ENCODE results near the gene CDK17.
"Not testable (repeated sequence)": the region's sequence is repeated elsewhere in the genome, so short reads cannot be mapped to it uniquely, and the experiment has no call there.

The CDK17 gene

GRCh38 chr12:96321941-96322340 is 78.3 kb downstream of the CDK17 start:
- peaks cover 3% of the 10 kb centered on the region for H3K4me1 ChIP-seq (ENCODE audit: control insufficient read depth, insufficient read depth, low read length)
- no peak overlapping the region for H3K9ac ChIP-seq (ENCODE audit: low read length)
- H3K36me3 ChIP-seq (ENCODE audit: control insufficient read depth, insufficient read depth, low read length), result no peaks in the 10 kb centered on the region
- H3K27me3 ChIP-seq (ENCODE audit: control insufficient read depth, insufficient read depth, low read length), result no peaks in the 10 kb centered on the region
- H3K9me3 ChIP-seq (ENCODE audit: control insufficient read depth, low read length), result no peaks in the 10 kb centered on the region
- H3K4me3 ChIP-seq (ENCODE audit: low read length), result no peak overlapping the region

GRCh38 chr12:96317801-96318200 is 82.4 kb downstream of the CDK17 start:
- H3K9me3 ChIP-seq (ENCODE audit: control insufficient read depth, low read length); H3K9ac ChIP-seq (ENCODE audit: low read length); H3K4me3 ChIP-seq (ENCODE audit: low read length); H3K36me3 ChIP-seq (ENCODE audit: control insufficient read depth, insufficient read depth, low read length); H3K4me1 ChIP-seq (ENCODE audit: control insufficient read depth, insufficient read depth, low read length); H3K27me3 ChIP-seq (ENCODE audit: control insufficient read depth, insufficient read depth, low read length): not testable (repeated sequence)

- H3K4me1 ChIP-seq (ENCODE audit: control insufficient read depth, insufficient read depth, low read length); H3K27me3 ChIP-seq (ENCODE audit: control insufficient read depth, insufficient read depth, low read length); H3K4me3 ChIP-seq (ENCODE audit: low read length); H3K9me3 ChIP-seq (ENCODE audit: control insufficient read depth, low read length); H3K36me3 ChIP-seq (ENCODE audit: control insufficient read depth, insufficient read depth, low read length): not testable (repeated sequence)
- H3K9ac ChIP-seq (ENCODE audit: low read length), result peak overlapping the region; percentile 47
Measured at GRCh38 chr12:96315741-96316481, 84.3 kb downstream of the CDK17 start.

GRCh38 chr12:96314723-96315122 is 85.5 kb downstream of the CDK17 start:
- Histone ChIP-seq H3K36me3 (ENCODE audit: control insufficient read depth, insufficient read depth, low read length) (no peaks in the 10 kb centered on the region), H3K4me3 (ENCODE audit: low read length) (no peak overlapping the region), H3K4me1 (ENCODE audit: control insufficient read depth, insufficient read depth, low read length) (no peaks in the 10 kb centered on the region), H3K9me3 (ENCODE audit: control insufficient read depth, low read length) (no peaks in the 10 kb centered on the region), H3K9ac (ENCODE audit: low read length) (no peak overlapping the region), H3K27me3 (ENCODE audit: control insufficient read depth, insufficient read depth, low read length) (no peaks in the 10 kb centered on the region)

GRCh38 chr12:96313606-96314005 is 86.6 kb downstream of the CDK17 start:
- H3K9ac ChIP-seq (ENCODE audit: low read length), result no peak overlapping the region

GRCh38 chr12:96311191-96311590 is 89.0 kb downstream of the CDK17 start:
- H3K4me3 ChIP-seq (ENCODE audit: low read length), result no peak overlapping the region
- H3K36me3 ChIP-seq (ENCODE audit: control insufficient read depth, insufficient read depth, low read length), result no peaks in the 10 kb centered on the region
- H3K9ac ChIP-seq (ENCODE audit: low read length), result no peak overlapping the region
- no peaks in the 10 kb centered on the region for H3K4me1 ChIP-seq (ENCODE audit: control insufficient read depth, insufficient read depth, low read length)
- no peaks in the 10 kb centered on the region for H3K9me3 ChIP-seq (ENCODE audit: control insufficient read depth, low read length)
- H3K27me3 ChIP-seq (ENCODE audit: control insufficient read depth, insufficient read depth, low read length), result no peaks in the 10 kb centered on the region

More at GRCh38 chr12:96313606-96314005, 86.6 kb downstream of the CDK17 start:
- Histone ChIP-seq H3K36me3 (ENCODE audit: control insufficient read depth, insufficient read depth, low read length) (no peaks in the 10 kb centered on the region), H3K9me3 (ENCODE audit: control insufficient read depth, low read length) (no peaks in the 10 kb centered on the region), H3K27me3 (ENCODE audit: control insufficient read depth, insufficient read depth, low read length) (no peaks in the 10 kb centered on the region), H3K4me1 (ENCODE audit: control insufficient read depth, insufficient read depth, low read length) (no peaks in the 10 kb centered on the region), H3K4me3 (ENCODE audit: low read length) (no peak overlapping the region)

- Histone ChIP-seq H3K4me3 (ENCODE audit: low read length) (no peak overlapping the region), H3K9ac (ENCODE audit: low read length) (no peak overlapping the region), H3K4me1 (ENCODE audit: control insufficient read depth, insufficient read depth, low read length) (no peaks in the 10 kb centered on the region), H3K36me3 (ENCODE audit: control insufficient read depth, insufficient read depth, low read length) (no peaks in the 10 kb centered on the region), H3K27me3 (ENCODE audit: control insufficient read depth, insufficient read depth, low read length) (no peaks in the 10 kb centered on the region), H3K9me3 (ENCODE audit: control insufficient read depth, low read length) (no peaks in the 10 kb centered on the region)
Measured at GRCh38 chr12:96310067-96310466, 90.2 kb downstream of the CDK17 start.

- H3K9me3 ChIP-seq (ENCODE audit: control insufficient read depth, low read length), result no peaks in the 10 kb centered on the region
- H3K4me1 ChIP-seq (ENCODE audit: control insufficient read depth, insufficient read depth, low read length), result no peaks in the 10 kb centered on the region
- no peak overlapping the region for H3K4me3 ChIP-seq (ENCODE audit: low read length)
- no peaks in the 10 kb centered on the region for H3K36me3 ChIP-seq (ENCODE audit: control insufficient read depth, insufficient read depth, low read length)
- no peaks in the 10 kb centered on the region for H3K27me3 ChIP-seq (ENCODE audit: control insufficient read depth, insufficient read depth, low read length)
- H3K9ac ChIP-seq (ENCODE audit: low read length), result no peak overlapping the region
Measured at GRCh38 chr12:96308881-96309280, 91.4 kb downstream of the CDK17 start.

GRCh38 chr12:96305665-96306064 is 94.6 kb downstream of the CDK17 start:
- no peaks in the 10 kb centered on the region for H3K27me3 ChIP-seq (ENCODE audit: control insufficient read depth, insufficient read depth, low read length)

GRCh38 chr12:96303653-96304052 is 96.6 kb downstream of the CDK17 start:
- no peak overlapping the region for H3K9ac ChIP-seq (ENCODE audit: low read length)
- H3K27me3 ChIP-seq (ENCODE audit: control insufficient read depth, insufficient read depth, low read length), result no peaks in the 10 kb centered on the region
- no peaks in the 10 kb centered on the region for H3K36me3 ChIP-seq (ENCODE audit: control insufficient read depth, insufficient read depth, low read length)
- peaks cover 3% of the 10 kb centered on the region for H3K4me1 ChIP-seq (ENCODE audit: control insufficient read depth, insufficient read depth, low read length)
- no peak overlapping the region for H3K4me3 ChIP-seq (ENCODE audit: low read length)
- H3K9me3 ChIP-seq (ENCODE audit: control insufficient read depth, low read length), result no peaks in the 10 kb centered on the region

More at GRCh38 chr12:96305665-96306064, 94.6 kb downstream of the CDK17 start:
- Histone ChIP-seq H3K9ac (ENCODE audit: low read length) (no peak overlapping the region), H3K9me3 (ENCODE audit: control insufficient read depth, low read length) (no peaks in the 10 kb centered on the region), H3K4me3 (ENCODE audit: low read length) (no peak overlapping the region), H3K4me1 (ENCODE audit: control insufficient read depth, insufficient read depth, low read length) (peaks cover 3% of the 10 kb centered on the region), H3K36me3 (ENCODE audit: control insufficient read depth, insufficient read depth, low read length) (no peaks in the 10 kb centered on the region)

- peaks cover 3% of the 10 kb centered on the region for H3K4me1 ChIP-seq (ENCODE audit: control insufficient read depth, insufficient read depth, low read length)
- no peak overlapping the region for H3K9ac ChIP-seq (ENCODE audit: low read length)
- no peaks in the 10 kb centered on the region for H3K36me3 ChIP-seq (ENCODE audit: control insufficient read depth, insufficient read depth, low read length)
- no peak overlapping the region for H3K4me3 ChIP-seq (ENCODE audit: low read length)
- no peaks in the 10 kb centered on the region for H3K9me3 ChIP-seq (ENCODE audit: control insufficient read depth, low read length)
- H3K27me3 ChIP-seq (ENCODE audit: control insufficient read depth, insufficient read depth, low read length), result no peaks in the 10 kb centered on the region
Measured at GRCh38 chr12:96302687-96303310, 97.4 kb downstream of the CDK17 start.

GRCh38 chr12:96301732-96302131 is 98.5 kb downstream of the CDK17 start:
- Histone ChIP-seq H3K4me1 (ENCODE audit: control insufficient read depth, insufficient read depth, low read length) (peaks cover 3% of the 10 kb centered on the region), H3K4me3 (ENCODE audit: low read length) (no peak overlapping the region), H3K36me3 (ENCODE audit: control insufficient read depth, insufficient read depth, low read length) (peaks cover 4% of the 10 kb centered on the region), H3K27me3 (ENCODE audit: control insufficient read depth, insufficient read depth, low read length) (no peaks in the 10 kb centered on the region), H3K9me3 (ENCODE audit: control insufficient read depth, low read length) (no peaks in the 10 kb centered on the region), H3K9ac (ENCODE audit: low read length) (no peak overlapping the region)
